WERI-Rb-1 (cell line): ENCODE results near the gene RPS27.
A peak's percentile ranks its signal among the peaks of the same experiment; 100 is the strongest.

Source experiments
- DNase-seq: peaks from one replicate; pipeline ENCODE4 v3.0.0-alpha.2; 2020
- H3K27ac ChIP-seq: fragments of 250-450 bp; sonication (Bioruptor Pico); 2 replicates; pipeline ENCODE4 v1.5.1; 2020; ENCODE audit warnings: mild to moderate bottlenecking, moderate library complexity
- H3K27me3 ChIP-seq: fragments of 250-450 bp; sonication (Bioruptor Pico); 2 replicates; pipeline ENCODE4 v1.5.1; 2021; ENCODE audit warnings: mild to moderate bottlenecking, low read depth, moderate library complexity; ENCODE audit not compliant: insufficient read depth, severe bottlenecking
- H3K36me3 ChIP-seq: fragments of 250-450 bp; sonication (Bioruptor Pico); 2 replicates; pipeline ENCODE4 v1.5.1; 2020; ENCODE audit warnings: mild to moderate bottlenecking, moderate library complexity
- H3K4me3 ChIP-seq: 2 replicates; pipeline ENCODE4 v1.5.1; 2011; ENCODE audit warnings: low read depth, mild to moderate bottlenecking, control low read depth, low read length
- H3K9me3 ChIP-seq: fragments of 250-450 bp; sonication (Bioruptor Pico); 2 replicates; pipeline ENCODE4 v1.5.1; 2021; ENCODE audit warnings: mild to moderate bottlenecking, moderate library complexity; ENCODE audit not compliant: severe bottlenecking
- TF ChIP-seq, protein P1 (sequence below): IDR thresholded peaks from 2 replicates; pipeline ENCODE4 v1.5.1; 2011; ENCODE audit warnings: low read depth, mild to moderate bottlenecking, control low read depth, inconsistent platforms, low read length

The RPS27 gene

DNA sequence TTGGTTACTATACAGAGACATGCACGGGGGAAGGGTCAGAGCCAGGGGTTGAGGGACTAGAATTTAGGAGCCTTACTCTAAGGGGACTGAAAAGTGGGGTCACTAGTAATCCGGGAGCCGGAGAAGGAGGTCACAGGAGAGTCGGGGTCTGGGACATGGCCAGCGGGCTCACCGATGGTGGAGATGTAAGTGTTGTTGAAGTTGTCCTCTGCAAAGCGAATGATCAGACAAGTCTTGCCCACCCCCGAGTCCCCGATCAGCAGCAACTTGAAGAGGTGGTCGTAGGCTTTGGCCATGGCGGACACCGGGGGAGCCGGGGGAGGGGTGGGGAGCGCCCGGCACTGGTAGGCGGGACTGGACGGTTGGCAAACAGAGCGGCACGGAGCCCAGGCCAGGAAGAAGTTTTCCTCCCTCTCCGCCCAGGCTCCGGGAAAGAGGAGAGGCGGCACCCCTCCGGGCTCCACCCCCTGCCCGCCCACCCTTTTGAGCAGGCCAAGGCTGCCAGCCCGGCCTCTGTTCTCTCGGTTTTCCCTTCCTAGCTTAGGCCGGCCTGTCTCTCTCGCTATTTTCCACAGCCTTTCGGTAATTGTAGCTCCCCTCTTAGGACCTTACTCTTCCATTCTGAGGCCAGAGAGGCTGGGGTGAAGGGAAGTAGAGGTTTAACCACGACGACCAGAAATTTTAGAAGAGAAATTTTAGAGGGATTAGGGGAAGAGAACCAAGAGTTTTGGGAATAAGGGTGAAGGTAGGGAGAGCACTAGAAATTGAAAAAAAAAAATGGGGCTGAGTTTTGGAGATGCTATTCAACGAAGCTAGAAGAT is 4.4 kb upstream of the RPS27 start, which contains the start of gene RAB13:
TSS of gene RAB13 (minus strand) at position 399 of the 821 bp plus-strand sequence. CDS start at position 296, 103 bp downstream.
- H3K27ac ChIP-seq, result peak within 1 kb of the TSS; percentile 33
- peaks cover 5% of the 10 kb centered on the region for H3K9me3 ChIP-seq
- TF ChIP-seq, protein P1, sequence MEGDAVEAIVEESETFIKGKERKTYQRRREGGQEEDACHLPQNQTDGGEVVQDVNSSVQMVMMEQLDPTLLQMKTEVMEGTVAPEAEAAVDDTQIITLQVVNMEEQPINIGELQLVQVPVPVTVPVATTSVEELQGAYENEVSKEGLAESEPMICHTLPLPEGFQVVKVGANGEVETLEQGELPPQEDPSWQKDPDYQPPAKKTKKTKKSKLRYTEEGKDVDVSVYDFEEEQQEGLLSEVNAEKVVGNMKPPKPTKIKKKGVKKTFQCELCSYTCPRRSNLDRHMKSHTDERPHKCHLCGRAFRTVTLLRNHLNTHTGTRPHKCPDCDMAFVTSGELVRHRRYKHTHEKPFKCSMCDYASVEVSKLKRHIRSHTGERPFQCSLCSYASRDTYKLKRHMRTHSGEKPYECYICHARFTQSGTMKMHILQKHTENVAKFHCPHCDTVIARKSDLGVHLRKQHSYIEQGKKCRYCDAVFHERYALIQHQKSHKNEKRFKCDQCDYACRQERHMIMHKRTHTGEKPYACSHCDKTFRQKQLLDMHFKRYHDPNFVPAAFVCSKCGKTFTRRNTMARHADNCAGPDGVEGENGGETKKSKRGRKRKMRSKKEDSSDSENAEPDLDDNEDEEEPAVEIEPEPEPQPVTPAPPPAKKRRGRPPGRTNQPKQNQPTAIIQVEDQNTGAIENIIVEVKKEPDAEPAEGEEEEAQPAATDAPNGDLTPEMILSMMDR, result no peak
- peaks cover 9% of the 10 kb centered on the region for H3K36me3 ChIP-seq
- H3K27me3 ChIP-seq, result no peaks in the 10 kb centered on the region
- peak; percentile 60 for DNase-seq
- H3K4me3 ChIP-seq, result no peak within 1 kb of the TSS

DNA sequence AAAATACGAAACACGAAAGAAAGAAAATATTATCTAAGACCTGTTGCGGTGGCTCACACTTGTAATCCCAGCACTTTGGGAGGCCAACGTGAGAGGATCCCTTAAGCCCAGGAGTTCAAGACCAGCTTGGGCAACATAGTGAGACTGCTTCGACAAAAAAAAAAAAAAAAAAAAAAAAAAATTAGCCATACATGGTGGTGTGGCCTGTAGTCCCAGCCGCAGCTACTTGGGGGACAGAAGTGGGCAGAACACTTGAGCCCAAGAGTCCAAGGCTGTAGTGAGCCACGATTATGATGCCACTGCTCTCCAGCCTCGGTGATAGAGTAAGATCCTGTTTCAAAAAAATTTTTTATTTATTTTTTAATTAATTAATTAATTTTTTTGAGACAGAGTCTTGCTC is 2.9 kb upstream of the RPS27 start:
- no peak overlapping the region for H3K4me3 ChIP-seq
- TF ChIP-seq, protein P1, result no peak
- no peak overlapping the region for H3K27ac ChIP-seq
- no peaks in the 10 kb centered on the region for H3K27me3 ChIP-seq
- peaks cover 5% of the 10 kb centered on the region for H3K9me3 ChIP-seq
- no peak for DNase-seq
- H3K36me3 ChIP-seq, result peaks cover 24% of the 10 kb centered on the region

DNA sequence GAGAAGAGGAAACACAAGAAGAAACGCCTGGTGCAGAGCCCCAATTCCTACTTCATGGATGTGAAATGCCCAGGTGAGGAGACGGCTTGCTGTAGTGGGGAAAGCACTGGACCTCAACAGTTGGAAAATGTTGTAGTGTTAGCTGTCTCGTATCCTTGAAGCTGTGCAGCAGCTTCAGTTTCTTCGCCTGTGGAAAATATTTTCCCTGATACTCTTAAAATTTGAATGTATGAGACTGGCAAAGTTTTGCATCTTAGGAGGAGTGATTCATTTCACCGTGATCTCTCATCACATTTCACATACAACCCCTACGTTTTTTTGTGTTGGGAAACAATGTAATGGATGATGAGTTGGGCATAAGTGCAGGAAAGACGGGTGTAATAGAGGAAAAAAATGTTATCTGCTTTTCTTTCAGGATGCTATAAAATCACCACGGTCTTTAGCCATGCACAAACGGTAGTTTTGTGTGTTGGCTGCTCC is 629 bp downstream of the RPS27 start:
- H3K27ac ChIP-seq, result peak overlapping the region; percentile 95
- no peaks in the 10 kb centered on the region for H3K27me3 ChIP-seq
- DNase-seq, result no peak
- peak overlapping the region; percentile 77 for H3K4me3 ChIP-seq
- TF ChIP-seq, protein P1, result no peak
- peaks cover 5% of the 10 kb centered on the region for H3K9me3 ChIP-seq
- H3K36me3 ChIP-seq, result peaks cover 60% of the 10 kb centered on the region

DNA sequence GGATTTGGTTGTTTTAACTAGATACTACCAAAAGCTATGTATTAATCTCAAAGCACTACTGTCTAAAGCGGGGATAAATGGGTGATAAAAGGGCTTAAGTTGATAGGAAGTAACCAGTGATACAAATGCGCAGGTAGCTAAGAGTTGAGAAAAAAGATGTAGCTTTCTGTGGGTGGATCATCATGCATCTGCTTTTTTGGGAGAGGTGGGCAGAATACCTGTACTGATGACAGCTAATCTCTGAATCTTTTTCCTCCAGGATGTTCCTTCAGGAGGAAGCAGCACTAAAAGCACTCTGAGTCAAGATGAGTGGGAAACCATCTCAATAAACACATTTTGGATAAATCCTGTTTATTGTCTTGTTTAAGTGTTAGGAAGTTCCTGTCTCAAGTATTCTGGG is 1.2 kb downstream of the RPS27 start:
- DNase-seq, result no peak
- H3K4me3 ChIP-seq, result peak overlapping the region; percentile 77
- peak overlapping the region; percentile 95 for H3K27ac ChIP-seq
- peaks cover 63% of the 10 kb centered on the region for H3K36me3 ChIP-seq
- H3K9me3 ChIP-seq, result peaks cover 5% of the 10 kb centered on the region
- TF ChIP-seq, protein P1, result no peak
- no peaks in the 10 kb centered on the region for H3K27me3 ChIP-seq

DNA sequence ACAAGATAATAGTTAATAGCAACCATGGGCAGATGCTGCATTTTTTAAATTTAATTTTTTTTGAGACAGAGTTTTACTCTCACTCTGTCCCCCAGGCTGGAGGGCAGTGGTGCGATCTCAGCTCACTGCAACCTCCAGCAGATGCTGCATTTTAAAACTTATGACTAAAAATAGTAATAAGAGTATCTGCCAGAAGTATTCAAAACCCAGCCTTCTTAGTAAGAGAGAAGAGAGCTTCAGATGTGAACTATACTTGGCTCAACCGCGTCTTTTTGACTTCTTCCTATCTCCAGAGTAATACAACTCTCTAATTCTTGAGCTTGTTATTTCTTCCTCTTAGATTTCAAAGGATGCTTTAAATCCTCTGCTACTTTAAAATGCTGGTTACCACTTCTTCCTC is 4.6 kb downstream of the RPS27 start:
- DNase-seq, result no peak
- Histone ChIP-seq H3K4me3 (no peak overlapping the region), H3K36me3 (peaks cover 60% of the 10 kb centered on the region), H3K27ac (no peak overlapping the region), H3K27me3 (no peaks in the 10 kb centered on the region), H3K9me3 (peaks cover 1% of the 10 kb centered on the region)
- TF ChIP-seq, protein P1, result no peak
